GM19099 (cell line): ENCODE results near the gene KCNJ10.

Experiments
- POLR2A ChIP-seq: IDR thresholded peaks from 3 replicates; pipeline ENCODE4 v1.6.1; 2011; ENCODE audit warnings: low read depth; ENCODE audit not compliant: insufficient read length; ENCODE audit errors: extremely low read depth

The KCNJ10 gene

GRCh38 chr1:160093069-160093395 lies 23.1 kb upstream of the KCNJ10 start:
- TF ChIP-seq POLR2A = no peak

- no peak for TF ChIP-seq POLR2A
Measured at GRCh38 chr1:160092366-160093068, 22.6 kb upstream of the KCNJ10 start.

GRCh38 chr1:160091666-160092223 lies 21.8 kb upstream of the KCNJ10 start:
- TF ChIP-seq POLR2A = no peak

DNA sequence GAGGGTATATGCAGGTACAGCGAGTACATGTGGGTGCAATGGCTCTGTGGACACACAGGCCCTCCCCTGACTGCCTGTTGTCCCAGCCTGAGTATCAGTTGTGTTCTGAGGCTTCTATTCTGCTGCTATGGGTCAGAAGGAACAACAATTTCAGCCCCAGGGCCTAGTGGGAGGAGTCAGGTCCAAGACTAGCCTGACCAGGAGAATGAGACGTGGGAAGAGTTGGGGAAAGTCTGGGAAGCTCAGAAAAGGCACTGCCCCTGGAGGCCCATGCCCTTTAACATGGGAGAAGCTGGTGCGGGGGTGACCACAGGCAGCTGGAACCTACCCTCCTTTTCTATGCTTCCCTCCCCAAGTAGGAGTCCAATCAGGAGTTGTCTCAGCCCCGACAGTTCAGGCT lies 20.8 kb upstream of the KCNJ10 start:
- no peak for TF ChIP-seq POLR2A

GRCh38 chr1:160089883-160090282 lies 19.9 kb upstream of the KCNJ10 start:
- no peak for TF ChIP-seq POLR2A

DNA sequence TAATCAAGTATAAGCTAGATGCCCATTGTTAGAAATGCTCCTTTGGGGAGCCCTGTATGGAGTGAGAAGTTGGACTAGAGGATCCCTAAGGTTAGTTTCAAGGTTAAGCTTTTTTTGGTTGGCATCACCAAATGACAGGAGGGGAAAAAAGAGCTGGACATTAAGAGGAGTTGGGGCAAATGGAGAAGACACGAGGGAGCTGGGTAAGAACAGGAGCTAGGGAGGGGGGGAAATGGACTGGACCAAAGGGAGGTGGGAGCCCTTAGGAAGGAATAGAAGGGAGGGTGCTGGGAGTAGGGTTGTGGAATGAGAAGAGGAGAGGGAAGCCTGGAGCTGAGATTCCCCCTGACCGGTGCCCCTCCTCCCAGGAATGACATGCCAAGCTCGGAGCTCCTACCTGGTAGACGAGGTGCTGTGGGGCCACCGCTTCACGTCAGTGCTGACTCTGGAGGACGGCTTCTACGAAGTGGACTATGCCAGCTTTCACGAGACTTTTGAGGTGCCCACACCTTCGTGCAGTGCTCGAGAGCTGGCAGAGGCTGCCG lies 17.2 kb upstream of the KCNJ10 start:
- TF ChIP-seq POLR2A = no peak

GRCh38 chr1:160086456-160086892 lies 16.5 kb upstream of the KCNJ10 start:
- TF ChIP-seq POLR2A = no peak

GRCh38 chr1:160085686-160086455 lies 15.9 kb upstream of the KCNJ10 start:
- TF ChIP-seq POLR2A = no peak

GRCh38 chr1:160084771-160085321 lies 14.9 kb upstream of the KCNJ10 start:
- no peak for TF ChIP-seq POLR2A

GRCh38 chr1:160083968-160084770 lies 14.2 kb upstream of the KCNJ10 start:
- no peak for TF ChIP-seq POLR2A

DNA sequence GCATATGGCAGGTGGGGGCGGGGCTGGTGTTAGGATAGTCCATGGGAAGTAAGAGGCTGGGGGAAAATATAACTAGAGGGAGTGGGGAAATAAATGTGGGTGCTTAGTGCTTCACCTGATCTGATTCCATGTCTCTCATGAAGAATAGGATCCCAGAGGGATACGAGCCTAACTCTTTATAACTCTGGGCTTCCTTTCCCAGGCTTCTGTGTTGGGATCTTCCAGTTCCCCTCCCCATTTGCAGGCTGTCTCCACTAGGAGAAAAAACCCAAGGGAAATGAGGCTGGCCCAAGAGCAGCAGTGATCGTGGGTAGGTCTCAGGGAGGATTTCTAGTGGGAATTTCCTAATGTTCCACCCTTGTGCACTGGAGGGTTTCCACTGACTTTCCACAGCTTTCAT lies 13.0 kb upstream of the KCNJ10 start:
- no peak for TF ChIP-seq POLR2A

GRCh38 chr1:160082487-160082886 lies 12.5 kb upstream of the KCNJ10 start:
- no peak for TF ChIP-seq POLR2A

- TF ChIP-seq POLR2A = no peak
Measured at GRCh38 chr1:160081261-160081936, 11.4 kb upstream of the KCNJ10 start, which contains the start of gene KCNJ9. Gene KCNJ9, plus strand, starts transcription at chr1:160081538. Its CDS starts 2,493 bp downstream, at chr1:160084031.

GRCh38 chr1:160080381-160081100 lies 10.6 kb upstream of the KCNJ10 start:
- TF ChIP-seq POLR2A = no peak

DNA sequence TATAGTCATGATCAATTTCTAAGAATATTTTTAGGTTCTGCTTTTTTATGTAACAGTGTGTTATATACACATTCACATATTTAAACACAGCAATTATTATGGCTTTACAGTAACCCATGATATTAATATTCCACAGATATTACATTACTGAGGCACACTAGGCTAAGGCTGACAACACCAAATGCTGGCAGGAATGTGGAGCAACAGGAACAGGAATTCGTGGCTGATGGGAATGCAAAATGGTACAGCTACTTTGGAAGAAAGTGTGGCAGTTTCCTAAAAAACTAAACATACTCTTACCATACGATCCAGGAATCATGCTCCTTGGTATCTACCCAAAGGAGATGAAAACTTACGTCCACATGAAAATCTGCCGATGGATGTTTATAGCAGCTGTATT lies 9.5 kb upstream of the KCNJ10 start:
- no peak for TF ChIP-seq POLR2A
